Measurements from ENCODE around the gene PRDM2.

PRDM2 gene

DNA sequence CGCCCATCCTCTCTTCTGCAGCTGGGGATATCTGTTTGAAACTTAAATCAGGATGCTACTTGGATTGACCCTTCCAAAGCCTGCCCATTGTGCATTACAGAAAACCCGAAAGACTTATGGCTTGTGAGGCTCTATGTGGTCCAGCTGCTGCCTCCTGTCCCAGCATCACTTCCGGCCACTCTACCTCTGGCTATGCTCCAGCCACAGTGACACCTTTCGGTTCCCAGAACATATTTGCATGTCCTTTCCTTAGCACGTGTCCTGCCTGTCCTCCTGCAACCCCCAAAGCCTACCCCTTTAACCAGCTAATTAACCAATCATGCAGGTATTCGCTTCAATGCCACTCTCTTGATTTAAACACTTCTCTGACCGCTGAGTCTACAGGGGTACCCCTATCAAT, 167.6 kb downstream of the PRDM2 start:
- DNase-seq (ENCODE audit: low spot score in 2 of 2): no peak
- Histone ChIP-seq H3K9me3 (no peaks in the 10 kb centered on the region), H3K4me3 (no peak overlapping the region), H3K27me3 (ENCODE audit: low read depth) (no peaks in the 10 kb centered on the region), H3K4me1 (no peaks in the 10 kb centered on the region), H3K36me3 (replicated peaks) (no peaks in the 10 kb centered on the region)
- in situ Hi-C loops (cut with MboI; ENCODE audit: low sequenced_read_pairs): no loop called here

DNA sequence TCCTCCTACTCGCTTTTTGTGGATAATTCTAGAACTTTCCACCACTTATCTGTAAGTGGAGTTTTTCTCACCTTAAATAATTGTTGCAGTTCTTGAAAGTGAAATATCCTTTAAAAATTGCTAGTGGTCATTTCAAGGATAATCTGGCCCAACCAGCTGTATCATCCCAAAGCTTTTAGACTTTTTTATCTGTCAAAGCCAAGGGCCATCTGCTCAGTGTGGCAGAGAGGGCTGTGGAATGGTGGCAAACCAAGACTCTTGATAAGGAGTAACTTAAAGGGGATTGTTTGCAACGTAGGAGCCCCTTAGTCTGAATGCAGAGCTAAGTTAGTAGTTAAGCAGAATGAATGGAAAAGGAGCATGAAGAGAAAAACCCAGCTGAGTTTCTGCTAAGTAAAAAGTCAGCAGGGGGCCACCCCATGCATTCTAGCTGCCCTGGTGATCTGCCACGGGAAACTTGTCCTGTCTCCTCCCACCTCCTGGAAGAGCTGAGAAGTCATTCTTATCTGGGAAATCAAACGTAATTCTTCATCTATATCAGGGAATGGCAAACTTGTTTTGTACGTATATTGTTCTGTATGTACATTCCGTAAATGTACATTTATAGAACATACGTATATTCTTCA, 169.3 kb downstream of the PRDM2 start:
- Histone ChIP-seq H3K4me3 (no peak overlapping the region), H3K9me3 (no peaks in the 10 kb centered on the region), H3K36me3 (replicated peaks) (no peaks in the 10 kb centered on the region), H3K27me3 (ENCODE audit: low read depth) (no peaks in the 10 kb centered on the region), H3K4me1 (no peaks in the 10 kb centered on the region)
- in situ Hi-C loops (cut with MboI; ENCODE audit: low sequenced_read_pairs): no loop called here
- no peak for DNase-seq (ENCODE audit: low spot score in 2 of 2)

DNA sequence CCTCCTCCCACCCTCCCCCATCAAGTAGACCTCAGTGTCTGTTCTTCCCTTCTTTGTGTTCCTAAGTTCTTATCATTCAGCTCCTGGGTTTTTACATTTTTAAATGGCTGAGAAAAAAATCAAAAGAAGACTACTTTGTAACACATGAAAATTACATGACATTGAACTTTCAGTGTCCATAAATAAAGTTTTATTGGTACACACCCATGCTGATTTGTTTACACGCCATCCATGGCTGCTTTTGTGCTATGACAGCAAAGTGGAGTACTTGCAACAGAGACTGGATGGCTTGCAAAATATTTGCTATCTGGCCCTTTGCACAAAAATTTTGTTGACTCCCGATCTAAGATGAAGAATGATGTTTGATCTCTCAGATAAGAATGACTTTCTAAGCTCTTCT, 171.4 kb downstream of the PRDM2 start:
- no peak overlapping the region for H3K4me3 ChIP-seq
- in situ Hi-C loops (cut with MboI; ENCODE audit: low sequenced_read_pairs): no loop called here

DNA sequence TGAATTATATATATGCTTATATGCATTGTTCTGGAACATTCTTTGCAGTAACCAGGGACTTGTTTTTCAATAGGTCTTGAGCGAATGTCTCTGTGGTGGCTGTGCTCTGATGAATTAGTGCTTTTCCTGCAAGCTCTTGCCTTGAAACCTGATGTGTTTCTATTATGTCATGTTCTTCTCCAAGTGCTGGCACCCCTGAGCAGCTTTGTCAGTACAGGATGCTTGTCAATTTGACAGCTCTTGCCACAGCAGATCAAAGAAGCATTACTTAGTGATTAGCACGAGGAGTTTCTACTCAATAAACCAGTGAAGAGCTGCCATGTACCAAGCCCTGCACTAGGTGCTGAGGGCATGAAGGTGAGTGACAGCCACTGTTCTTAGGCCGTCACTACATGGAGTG, 171.9 kb downstream of the PRDM2 start:
- Histone ChIP-seq H3K4me1 (no peaks in the 10 kb centered on the region), H3K4me3 (no peak overlapping the region), H3K9me3 (no peaks in the 10 kb centered on the region), H3K27me3 (ENCODE audit: low read depth) (no peaks in the 10 kb centered on the region), H3K36me3 (replicated peaks) (no peaks in the 10 kb centered on the region)
- no peak for DNase-seq (ENCODE audit: low spot score in 2 of 2)
- in situ Hi-C loops (cut with MboI; ENCODE audit: low sequenced_read_pairs): no loop called here

More for the DNA sequence above, 171.4 kb downstream of the PRDM2 start:
- no peaks in the 10 kb centered on the region for H3K27me3 ChIP-seq (ENCODE audit: low read depth)
- DNase-seq (ENCODE audit: low spot score in 2 of 2): no peak
- no peaks in the 10 kb centered on the region for H3K36me3 ChIP-seq (replicated peaks)
- H3K4me1 ChIP-seq: no peaks in the 10 kb centered on the region
- H3K9me3 ChIP-seq: no peaks in the 10 kb centered on the region

DNA sequence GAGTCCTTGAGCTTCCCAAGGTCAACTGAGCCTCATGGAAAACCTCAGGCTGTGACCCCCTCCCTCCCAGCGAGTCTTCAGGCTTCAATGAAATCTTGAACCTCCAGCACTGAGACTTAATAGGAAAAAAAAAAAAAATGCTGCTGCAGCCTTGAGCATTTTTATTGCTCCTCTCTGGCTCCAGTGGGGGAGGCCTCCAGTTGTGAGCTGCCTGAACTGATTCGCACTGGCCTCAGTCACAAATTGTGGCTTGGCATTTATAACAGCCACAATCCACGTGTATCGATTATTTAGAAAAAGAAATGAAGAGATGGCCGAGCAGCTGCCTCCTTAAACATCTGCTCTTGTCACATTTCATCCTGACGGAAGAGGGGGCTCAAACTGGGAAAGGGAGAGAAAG, 173.0 kb downstream of the PRDM2 start:
- Histone ChIP-seq H3K4me3 (no peak overlapping the region), H3K27me3 (ENCODE audit: low read depth) (no peaks in the 10 kb centered on the region), H3K36me3 (replicated peaks) (no peaks in the 10 kb centered on the region), H3K9me3 (no peaks in the 10 kb centered on the region), H3K4me1 (no peaks in the 10 kb centered on the region)
- no peak for DNase-seq (ENCODE audit: low spot score in 2 of 2)
- in situ Hi-C loops (cut with MboI; ENCODE audit: low sequenced_read_pairs): no loop called here
